Epidermal melanocyte (primary cell): ENCODE measurements around the gene ATP9B.
"Not testable (repeated sequence)": the region's sequence is repeated elsewhere in the genome, so short reads cannot be mapped to it uniquely, and the experiment has no call there.

Experiments used
- DNase-seq: peaks from one replicate; pipeline ENCODE4 v3.0.0; 2011; ENCODE audit warnings: low spot score; ENCODE audit not compliant: insufficient read length

The ATP9B gene

DNA sequence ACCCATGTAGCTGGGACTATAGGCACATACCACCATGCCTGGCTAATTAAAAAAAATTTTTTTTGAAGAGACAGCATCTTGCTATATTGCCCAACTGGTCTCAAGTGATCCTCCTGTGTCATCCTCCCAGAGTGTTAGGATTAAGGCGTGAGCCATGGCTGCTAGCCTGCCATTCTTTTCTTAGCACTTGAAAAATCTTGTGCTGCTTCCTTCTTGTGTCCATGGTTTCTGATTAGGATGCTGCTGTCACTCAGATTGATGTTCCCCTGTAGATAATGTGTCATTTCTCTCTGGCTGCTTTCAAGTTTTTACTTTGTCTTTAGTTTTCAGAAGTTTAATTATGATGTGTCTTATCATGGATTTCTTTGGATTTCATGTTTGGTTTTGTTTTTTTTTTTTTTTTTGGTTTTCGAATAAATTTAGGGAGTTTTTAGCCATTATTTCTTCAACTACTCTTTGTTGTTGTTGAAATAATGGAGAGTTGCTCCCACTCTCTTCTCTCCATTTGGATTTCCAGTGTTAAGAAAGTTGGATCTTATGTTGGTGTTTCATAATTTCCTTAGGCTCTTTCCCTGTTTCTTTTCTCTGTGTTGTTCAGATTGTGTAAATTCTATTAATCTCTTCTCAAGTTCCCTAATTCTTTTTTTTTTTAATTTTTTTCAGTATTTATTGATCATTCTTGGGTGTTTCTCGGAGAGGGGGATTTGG lies 2.5 kb downstream of the ATP9B start:
- no peak for DNase-seq

DNA sequence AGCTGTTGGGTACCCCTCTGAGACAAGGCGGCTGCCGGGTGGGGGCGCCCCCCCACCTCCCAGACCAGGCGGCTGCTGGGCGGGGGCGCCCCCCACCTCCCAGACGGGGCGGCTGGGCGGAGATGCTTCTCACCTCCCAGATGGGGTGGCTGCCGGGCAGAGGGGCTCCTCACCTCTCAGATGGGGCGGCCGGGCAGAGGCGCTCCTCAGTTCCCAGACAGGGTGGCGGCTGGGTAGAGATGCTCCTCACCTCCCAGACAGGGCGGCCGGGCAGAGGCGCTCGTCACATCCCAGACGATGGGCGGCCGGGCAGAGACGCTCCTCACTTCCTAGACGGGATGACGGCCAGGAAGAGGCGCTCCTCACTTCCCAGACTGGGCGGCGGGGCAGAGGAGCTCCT lies 3.5 kb downstream of the ATP9B start:
- not testable (repeated sequence) for DNase-seq

DNA sequence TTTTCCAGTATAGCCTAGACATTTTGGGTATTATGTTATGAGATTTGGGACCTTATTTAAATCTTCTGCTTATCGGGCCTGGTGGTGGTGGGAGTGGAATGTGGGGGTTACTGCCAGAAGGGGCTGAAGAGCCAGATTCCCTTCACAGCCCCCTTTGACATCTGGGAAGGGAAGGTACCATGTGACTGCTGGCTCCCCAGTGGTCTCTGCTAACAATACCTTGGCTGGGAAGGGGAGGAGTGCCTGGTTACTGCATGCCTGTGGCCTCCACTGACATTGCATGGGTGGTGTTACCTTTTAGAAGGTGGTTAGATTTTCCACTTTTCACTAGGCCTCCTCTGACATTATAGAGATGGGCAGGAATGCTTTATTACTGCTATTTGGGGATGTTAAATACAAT lies 8.0 kb downstream of the ATP9B start:
- DNase-seq: no peak

DNA sequence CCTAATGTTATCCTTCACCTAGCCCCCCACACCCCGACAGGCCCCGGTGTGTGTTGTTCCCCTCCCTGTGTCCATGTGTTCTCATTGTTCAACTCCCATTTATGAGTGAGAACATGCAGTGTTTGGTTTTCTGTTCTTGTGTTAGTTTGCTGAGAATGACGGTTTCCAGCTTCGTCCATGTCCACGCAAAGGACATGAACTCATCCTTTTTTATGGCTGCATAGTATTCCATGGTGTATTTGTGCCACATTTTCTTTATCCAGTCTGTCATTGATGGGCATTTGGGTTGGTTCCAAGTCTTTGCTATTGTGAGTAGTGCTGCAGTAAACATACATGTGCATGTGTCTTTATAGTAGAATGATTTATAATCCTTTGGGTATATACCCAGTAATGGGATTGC lies 9.6 kb downstream of the ATP9B start:
- not testable (repeated sequence) for DNase-seq

DNA sequence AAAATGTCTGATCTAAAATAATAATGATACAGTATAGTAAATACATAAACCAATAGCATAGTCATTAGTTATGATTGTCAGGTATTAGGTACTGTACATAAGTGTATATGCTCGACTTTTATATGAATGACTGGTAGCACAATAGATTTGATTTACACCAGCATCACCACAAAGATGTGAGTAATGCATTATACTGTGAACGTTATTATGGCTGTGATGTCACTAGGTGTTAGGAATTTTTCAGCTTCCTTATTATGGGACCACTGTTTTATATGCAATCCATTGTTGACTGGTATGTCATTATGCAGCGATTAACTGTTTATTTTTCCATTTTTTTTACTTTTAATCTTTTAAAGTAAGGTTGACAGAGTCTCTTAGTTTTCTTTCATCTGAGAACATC lies 23.7 kb downstream of the ATP9B start:
- DNase-seq: no peak

DNA sequence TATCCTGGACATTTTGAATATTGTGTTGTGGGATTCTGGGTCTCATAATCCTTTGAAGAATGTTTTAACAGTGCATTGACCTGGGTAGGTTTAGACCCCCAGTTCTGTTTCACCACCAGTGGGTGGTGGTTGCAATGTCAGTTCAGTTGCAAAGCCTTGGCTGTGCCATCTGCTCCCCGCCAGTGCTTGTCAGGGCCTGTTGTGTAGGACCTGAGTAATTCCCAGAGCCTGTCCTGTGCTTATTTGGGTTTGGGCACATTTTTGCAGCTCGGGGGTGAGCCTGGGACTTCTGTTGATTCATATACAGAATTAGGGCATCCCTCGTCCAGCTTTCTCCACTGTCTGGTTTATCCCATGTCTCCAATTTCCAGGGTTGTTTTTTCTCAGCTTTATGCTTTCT lies 24.8 kb downstream of the ATP9B start:
- no peak for DNase-seq

DNA sequence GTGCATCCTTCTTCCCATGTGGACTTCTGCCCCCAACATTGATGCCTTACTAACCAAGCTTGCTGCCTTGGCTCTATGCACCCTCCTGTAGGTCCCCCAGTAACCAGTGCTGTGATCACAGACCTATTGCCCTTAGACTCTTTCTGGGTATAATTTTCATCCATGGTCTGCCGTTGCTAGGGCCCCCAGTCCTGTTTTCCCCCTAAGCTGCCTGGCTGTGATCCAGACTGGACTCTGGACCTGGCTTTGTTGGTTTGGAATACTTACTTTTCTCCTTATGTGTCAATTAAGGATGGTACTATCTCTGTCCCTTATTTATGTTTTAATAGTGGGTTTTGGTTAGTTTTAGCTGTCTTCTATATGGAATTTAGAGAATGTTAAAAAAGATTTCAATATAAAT lies 26.0 kb downstream of the ATP9B start:
- no peak for DNase-seq

DNA sequence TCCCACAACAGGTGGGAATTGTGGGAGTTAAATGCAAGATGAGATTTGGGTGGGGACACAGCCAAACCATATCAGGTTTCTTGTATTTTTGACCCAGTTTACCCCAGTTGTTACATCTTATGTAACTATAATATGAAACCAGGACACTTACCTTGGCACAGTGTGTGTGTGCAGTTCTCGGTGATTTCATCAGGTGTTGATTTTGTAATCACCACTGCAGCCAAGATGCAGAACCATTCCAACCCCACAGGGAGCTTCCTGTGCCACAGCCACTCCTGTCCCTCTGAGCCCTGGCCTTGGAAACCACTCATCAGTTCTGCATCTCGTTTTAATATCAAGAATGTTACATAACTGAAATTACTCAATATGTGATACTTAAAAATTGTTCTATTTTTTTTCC lies 31.8 kb downstream of the ATP9B start:
- DNase-seq: no peak

DNA sequence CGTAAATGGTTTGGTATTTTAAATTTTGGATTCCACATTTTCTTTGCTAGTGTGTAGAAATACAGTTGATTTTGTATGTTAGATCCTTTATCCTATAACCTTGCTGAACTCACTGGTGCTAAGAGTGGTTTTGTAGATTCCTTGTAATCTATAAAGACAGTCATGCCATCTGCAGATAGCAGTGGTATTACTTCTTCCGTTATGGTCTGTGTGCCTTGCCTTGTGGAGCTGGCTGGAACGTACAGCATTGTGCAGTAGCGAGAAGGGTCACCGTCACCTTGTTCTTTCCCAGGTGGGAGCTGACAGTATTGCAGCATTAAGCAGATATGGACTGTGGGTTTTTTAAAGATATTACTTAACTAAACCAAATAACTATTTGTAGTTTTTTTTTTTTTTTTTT lies 33.7 kb downstream of the ATP9B start:
- DNase-seq: no peak

DNA sequence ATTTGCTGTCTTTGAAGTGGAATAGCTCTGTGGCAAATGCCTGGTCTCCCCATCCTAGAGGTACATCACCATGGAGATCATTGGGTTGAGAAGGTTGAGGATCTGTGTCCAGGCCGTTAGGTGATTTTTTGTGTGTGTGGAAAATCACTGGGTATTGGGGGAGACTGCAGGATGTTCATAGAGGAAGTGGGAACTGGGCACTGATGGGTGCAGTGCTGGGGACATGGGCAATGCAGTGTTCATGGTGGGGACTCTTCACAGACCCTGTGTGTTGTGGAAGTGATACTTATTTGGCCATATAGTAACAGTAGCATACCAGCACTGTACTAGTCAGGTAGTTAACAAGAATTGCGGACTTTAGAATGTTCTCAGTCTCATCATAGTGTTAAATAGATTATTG lies 34.9 kb downstream of the ATP9B start:
- no peak for DNase-seq

DNA sequence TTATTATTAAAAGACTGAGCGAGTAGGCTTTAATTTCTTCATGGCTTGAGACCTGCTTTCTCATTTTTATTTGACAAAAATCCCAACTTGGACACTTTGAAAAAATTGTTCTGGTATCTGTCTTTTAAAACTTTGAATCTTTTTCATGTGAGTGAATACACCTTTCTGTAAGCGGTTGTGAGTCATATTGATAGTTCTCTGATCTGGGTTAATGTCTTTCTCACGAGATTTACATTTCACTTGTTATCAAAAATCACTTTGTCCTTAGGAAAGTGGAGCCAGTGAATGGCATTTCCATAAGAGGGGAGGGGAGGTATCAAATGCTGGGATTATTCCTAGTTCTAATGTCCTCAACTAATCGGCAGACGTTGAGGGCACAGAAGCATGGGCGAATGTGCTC lies 36.3 kb downstream of the ATP9B start:
- DNase-seq: no peak

DNA sequence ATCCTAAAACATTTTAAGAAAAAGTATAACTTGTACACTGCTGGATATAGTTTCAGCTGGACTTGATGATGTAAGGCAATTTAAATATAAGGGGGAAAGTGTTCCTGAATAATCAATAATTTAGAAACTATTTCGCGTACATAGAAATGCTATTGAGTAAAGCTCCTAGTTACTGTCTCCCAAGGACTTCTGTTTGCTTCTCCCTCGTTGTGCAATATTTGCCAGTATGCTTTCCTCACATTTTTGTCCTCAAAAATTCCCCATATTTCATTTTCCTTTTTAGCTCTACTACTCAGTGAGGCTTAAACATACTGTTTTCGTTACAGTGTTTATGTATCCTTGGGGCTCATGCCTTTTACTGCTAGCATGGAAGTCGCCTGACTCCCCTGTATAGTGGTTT lies 36.9 kb downstream of the ATP9B start:
- DNase-seq: no peak

DNA sequence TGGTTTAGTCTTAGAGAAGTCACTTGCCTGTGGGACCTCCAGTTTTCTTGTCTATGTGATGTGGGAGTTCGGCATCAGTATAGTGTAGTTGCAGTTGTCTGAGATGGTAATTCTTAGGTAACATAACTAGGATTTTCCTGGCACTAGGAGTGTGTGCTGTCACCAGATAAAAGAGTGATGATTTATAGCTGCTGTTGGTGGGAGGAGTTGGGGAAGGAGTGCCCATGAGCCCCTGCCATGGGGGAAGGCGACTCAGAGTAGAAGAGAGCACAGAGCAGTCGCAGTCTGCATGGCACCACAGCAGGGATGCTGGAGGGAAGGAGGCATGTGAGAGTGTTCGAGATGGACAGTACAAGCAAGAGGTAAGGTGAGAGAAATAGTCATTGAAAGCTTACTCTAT lies 38.7 kb downstream of the ATP9B start:
- DNase-seq: no peak

DNA sequence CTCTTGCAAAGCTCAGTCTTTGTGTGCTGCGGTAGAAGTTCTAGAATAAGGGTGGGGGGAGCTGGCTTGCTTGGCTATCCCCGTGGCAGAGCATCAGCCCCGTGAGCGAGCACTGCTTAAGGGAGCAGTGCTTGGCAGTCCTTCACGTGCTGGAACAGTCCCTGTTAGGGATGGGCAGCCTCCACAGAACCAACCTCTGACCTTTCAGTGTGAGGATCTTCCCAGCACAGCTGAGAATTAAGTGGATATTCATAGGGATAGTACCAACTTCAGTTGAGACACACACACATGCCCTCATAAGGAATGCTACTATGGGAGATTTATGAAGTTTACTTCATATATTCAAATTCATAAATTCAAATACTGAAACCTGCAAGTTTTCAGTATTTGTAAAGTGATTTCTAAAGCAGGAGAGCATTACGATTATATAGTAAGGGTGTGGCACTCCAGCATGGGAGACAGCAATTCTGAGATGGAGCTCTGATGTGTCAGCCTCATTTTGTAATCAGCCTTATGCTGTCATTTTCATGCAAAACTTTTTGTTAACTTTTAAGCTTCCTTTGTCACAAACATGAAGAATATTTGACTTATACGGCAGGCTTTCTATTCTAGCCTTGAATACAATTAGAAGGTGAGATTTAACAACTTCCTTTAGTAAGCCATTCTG lies 39.5 kb downstream of the ATP9B start:
- DNase-seq: no peak

DNA sequence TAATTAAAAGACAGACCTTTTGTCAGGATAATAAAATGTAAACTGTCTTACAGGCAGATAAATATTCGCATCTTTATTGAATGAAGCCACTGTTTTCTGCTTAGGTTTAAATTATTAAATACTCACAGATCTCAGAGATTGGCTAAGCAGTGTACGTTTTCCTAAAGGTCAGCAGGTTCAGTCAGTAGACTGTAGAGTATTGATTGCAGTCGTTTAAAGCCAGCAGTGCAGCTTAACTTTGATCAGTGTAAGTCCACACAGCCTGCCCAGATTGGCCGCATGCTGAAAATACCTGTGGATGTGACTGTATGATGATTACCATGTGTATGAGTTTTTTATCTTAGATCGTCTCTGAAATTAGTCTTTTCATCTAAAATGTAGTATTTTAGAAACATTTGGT lies 42.3 kb downstream of the ATP9B start:
- DNase-seq: no peak

DNA sequence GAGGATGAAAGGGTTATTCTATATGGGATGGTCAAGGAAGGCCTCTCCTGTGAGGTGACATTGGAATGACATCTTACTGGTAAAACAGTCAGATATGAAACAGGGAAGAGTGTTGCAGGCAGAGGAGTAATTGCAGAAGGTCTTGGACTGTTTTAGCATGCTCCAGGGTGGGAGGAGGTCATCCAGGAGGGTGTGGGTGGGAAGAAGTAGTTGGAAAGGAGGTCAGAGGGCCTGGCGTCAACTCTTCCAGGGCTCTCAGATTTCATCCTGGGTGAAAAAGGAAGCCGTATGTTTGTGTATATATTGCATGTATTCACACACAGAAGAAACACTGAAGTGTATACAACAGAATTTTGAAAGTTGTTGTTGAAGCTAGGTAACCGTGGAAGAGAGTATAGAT lies 48.2 kb downstream of the ATP9B start:
- no peak for DNase-seq

DNA sequence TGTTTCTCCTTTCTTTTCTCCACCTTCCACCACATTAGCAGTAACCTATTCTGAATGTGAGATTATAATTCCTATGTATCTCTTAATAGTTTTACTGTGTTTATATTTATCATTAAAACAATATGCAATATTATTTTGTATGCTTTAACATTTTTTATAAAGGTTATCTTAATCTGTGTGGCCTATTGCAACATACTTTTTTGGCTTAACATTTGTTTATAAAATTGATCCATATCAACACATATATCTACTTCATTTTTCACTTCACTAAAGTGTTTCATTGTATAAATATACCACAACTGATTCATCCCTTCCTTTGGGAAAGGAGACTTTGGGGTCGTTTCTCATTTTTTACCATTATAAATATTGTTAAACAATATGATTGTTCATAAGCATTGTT lies 48.6 kb downstream of the ATP9B start:
- DNase-seq: no peak

DNA sequence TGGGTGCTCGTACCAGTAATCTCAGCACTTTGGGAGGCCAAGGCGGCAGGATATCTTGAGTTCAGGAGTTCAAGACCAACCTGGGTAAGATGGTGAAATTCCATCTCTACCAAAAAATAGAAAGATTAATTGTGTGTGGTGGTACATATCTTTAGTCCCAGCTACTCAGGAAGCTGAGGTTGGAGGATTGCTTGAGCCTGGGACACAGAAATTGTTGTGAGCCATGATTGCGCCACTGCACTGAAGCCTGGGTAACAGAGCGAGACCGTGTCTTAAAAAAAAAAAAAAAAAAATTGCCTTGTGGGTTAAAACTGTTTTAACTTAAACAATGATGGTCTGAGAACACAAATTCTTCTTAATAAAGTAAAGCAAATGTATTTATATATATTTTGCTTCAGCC lies 49.6 kb downstream of the ATP9B start:
- no peak for DNase-seq

DNA sequence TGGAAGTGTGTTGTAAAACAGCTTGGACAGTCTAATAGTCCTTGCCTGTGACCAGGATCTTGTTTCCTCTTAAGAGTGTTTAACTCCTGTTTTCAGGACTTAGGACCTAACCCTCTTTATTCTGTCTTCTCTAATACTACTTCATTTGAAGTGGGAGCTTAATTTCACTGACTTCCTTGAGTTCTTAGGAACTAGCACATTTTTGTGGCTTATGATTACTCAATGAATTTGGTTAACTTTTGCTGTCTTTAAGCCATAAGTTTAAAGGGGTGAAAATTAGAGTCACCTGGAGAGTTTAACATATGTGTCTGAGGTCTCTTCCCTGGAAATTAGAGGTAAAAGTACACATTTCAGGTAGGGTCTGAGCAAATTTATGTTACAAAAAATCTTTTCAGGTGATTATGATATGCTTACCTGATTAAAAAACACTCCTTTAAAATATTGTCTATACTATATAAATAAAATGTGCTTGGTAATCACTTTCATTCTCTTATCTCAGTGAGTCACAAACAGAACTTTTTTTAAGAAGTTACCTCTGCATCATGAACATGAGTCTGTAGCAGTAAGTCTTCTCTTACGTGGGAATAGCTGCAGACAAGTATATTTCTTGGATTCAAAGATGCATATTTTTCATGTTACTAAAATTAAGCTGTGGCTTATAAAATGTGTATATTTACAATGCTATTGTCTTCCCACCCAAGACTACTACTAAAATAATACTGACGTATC lies 52.7 kb downstream of the ATP9B start:
- DNase-seq: no peak

DNA sequence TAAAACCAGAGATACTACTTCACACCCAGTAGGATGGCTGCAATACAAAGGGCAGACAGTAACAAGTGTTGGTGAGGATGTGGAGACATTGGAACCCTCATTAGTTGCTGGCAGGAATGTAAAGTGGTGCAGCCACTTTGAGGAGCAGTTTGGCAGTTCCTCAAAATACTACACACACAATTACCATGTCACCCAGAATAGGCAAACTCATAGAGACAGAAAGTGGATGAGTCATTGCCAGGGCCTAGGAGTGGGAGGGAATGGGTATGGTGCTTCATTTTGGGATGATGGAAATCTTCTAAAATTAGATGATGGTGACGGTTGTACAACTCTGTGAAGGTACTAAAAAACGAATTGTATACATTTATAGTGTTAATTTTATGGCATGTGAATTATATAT lies 54.8 kb downstream of the ATP9B start:
- no peak for DNase-seq

DNA sequence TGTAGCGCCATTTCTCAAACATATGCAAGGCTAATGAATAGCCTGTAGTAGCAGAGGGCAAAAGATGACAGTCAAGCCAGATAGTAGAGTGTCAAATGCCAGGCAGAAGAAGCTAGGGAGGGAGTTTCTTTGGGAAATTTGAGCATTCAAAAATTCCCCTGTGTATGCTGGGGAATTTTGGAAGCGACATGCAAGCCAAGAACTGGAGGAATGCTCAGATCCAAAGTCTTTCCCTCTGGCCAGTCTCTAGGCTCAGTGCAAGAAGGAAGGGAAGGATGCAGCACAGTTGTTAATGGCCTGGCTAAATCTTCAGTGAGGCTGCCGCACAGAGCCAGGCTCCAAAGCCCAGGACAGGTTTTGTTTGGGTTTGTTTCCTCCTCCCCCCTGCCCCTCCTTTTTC lies 59.9 kb downstream of the ATP9B start:
- no peak for DNase-seq

DNA sequence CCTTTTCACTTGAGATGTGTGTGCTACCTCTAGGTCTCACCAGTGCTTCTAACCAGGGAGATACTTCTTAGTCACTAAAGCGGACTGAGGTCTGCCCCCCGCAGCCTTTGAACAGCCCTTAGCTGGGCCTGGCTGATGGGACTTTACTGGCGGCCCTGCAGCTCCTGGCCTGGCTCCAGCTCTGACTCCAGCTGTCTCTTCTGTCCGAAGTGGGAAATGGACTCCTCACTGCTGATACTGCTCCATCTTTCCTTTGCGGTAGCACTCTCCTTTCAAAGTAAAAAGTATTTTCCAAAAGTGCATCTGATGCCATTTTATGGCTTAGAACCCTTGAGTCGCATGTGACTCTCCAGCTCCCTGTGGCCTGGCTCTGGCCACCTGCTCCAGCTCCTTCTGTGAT lies 64.5 kb downstream of the ATP9B start:
- DNase-seq: no peak

DNA sequence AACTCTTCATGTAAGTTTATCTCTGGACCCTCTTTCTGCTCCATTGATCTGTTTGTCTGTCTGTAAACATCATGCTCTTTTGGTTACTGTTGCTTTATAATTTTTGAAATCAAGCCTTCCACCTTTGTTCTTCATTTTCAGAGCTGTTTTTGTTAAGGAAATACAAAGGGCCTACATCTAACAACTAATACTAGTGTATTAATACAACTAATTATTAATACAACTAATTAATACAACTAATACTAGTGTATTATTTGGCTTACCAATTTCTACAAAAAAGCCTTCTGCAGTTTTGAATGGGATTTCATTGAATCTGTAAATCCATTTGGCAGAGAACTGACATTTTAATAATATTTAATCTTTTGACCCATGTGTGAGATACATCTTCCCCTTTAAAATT lies 66.7 kb downstream of the ATP9B start:
- no peak for DNase-seq
